GM19193 (cell line): Measurements from ENCODE around the gene IL19.

Source experiments
- POLR2A ChIP-seq: IDR thresholded peaks from 4 replicates; pipeline ENCODE4 v1.6.1; 2011; ENCODE audit not compliant: insufficient read depth, insufficient read length; ENCODE audit errors: extremely low read depth

IL19 gene

GRCh38 chr1:206839857-206840256 is 69.3 kb downstream of the IL19 start:
- TF ChIP-seq POLR2A: no peak

GRCh38 chr1:206841609-206842323 is 71.2 kb downstream of the IL19 start:
- TF ChIP-seq POLR2A: no peak

GRCh38 chr1:206842854-206843253 is 72.3 kb downstream of the IL19 start:
- no peak for TF ChIP-seq POLR2A

GRCh38 chr1:206843626-206844025 is 73.1 kb downstream of the IL19 start:
- TF ChIP-seq POLR2A: no peak

GRCh38 chr1:206846487-206846886 is 75.9 kb downstream of the IL19 start:
- no peak for TF ChIP-seq POLR2A

- no peak for TF ChIP-seq POLR2A
These were observed 76.8 kb downstream of the IL19 start for GRCh38 chr1:206847337-206847834.

GRCh38 chr1:206847946-206848345 is 77.4 kb downstream of the IL19 start:
- no peak for TF ChIP-seq POLR2A

- TF ChIP-seq POLR2A: no peak
These were observed 79.8 kb downstream of the IL19 start for GRCh38 chr1:206850401-206850800.

- no peak for TF ChIP-seq POLR2A
These were observed 80.9 kb downstream of the IL19 start for GRCh38 chr1:206851341-206852010.

GRCh38 chr1:206854401-206855129 is 84.0 kb downstream of the IL19 start:
- TF ChIP-seq POLR2A: no peak

GRCh38 chr1:206855859-206856258 is 85.3 kb downstream of the IL19 start:
- TF ChIP-seq POLR2A: no peak

GRCh38 chr1:206856674-206857464 is 86.3 kb downstream of the IL19 start:
- no peak for TF ChIP-seq POLR2A

- no peak for TF ChIP-seq POLR2A
These were observed 88.5 kb downstream of the IL19 start for GRCh38 chr1:206859082-206859521.

GRCh38 chr1:206860165-206860564 is 89.6 kb downstream of the IL19 start:
- TF ChIP-seq POLR2A: no peak

- TF ChIP-seq POLR2A: no peak
These were observed 92.7 kb downstream of the IL19 start for GRCh38 chr1:206863266-206863665.
